NCI-H446 (cell line): ENCODE measurements around the gene IL21R.
"Not testable (repeated sequence)": the region's sequence is repeated elsewhere in the genome, so short reads cannot be mapped to it uniquely, and the experiment has no call there.

ENCODE experiments used
- DNase-seq, 2 experiments: peaks; one replicate each; lab custom pipeline; 2025; lab: John Stamatoyannopoulos, UW

Gene IL21R

GRCh38 chr16:27427538-27427937 lies 25.6 kb downstream of the IL21R start:
- DNase-seq: no peak

GRCh38 chr16:27428026-27428785 lies 26.2 kb downstream of the IL21R start:
- DNase-seq: no peak

- no peak for DNase-seq
These were observed 27.4 kb downstream of the IL21R start for GRCh38 chr16:27429330-27429871.

GRCh38 chr16:27429981-27430441 lies 28.0 kb downstream of the IL21R start:
- no peak for DNase-seq

GRCh38 chr16:27430512-27430911 lies 28.5 kb downstream of the IL21R start:
- no peak for DNase-seq

- DNase-seq: no peak
These were observed 29.0 kb downstream of the IL21R start for GRCh38 chr16:27430923-27431484.

- DNase-seq: no peak
These were observed 30.0 kb downstream of the IL21R start for GRCh38 chr16:27431773-27432532.

GRCh38 chr16:27432558-27432957 lies 30.6 kb downstream of the IL21R start:
- DNase-seq: no peak

GRCh38 chr16:27433191-27433590 lies 31.2 kb downstream of the IL21R start:
- DNase-seq: not testable (repeated sequence)

GRCh38 chr16:27433636-27434035 lies 31.7 kb downstream of the IL21R start:
- no peak for DNase-seq

- no peak for DNase-seq
These were observed 32.4 kb downstream of the IL21R start for GRCh38 chr16:27434141-27435051.

GRCh38 chr16:27435146-27435545 lies 33.2 kb downstream of the IL21R start:
- not testable (repeated sequence) for DNase-seq

- DNase-seq: no peak
These were observed 34.1 kb downstream of the IL21R start for GRCh38 chr16:27436065-27436464.

- DNase-seq: no peak
These were observed 35.1 kb downstream of the IL21R start for GRCh38 chr16:27436921-27437650.

GRCh38 chr16:27437946-27438345 lies 36.0 kb downstream of the IL21R start:
- no peak for DNase-seq

- DNase-seq: no peak
These were observed 37.5 kb downstream of the IL21R start for GRCh38 chr16:27439271-27440018.

- DNase-seq: no peak
These were observed 39.3 kb downstream of the IL21R start for GRCh38 chr16:27441276-27441675.

- no peak for DNase-seq
These were observed 40.0 kb downstream of the IL21R start for GRCh38 chr16:27441998-27442397.

- no peak for DNase-seq
These were observed 42.0 kb downstream of the IL21R start for GRCh38 chr16:27444015-27444414.

- no peak for DNase-seq
These were observed 42.5 kb downstream of the IL21R start for GRCh38 chr16:27444470-27444869.
